ENCODE results near the gene KCNIP4. TPM values are rescaled to one million over a fixed set of nuclear protein-coding genes. Genes with fewer than 3 reads are reported as not detected.

Gene KCNIP4
- total RNA-seq, 1 donor from 2014 or later, result not detected

DNA sequence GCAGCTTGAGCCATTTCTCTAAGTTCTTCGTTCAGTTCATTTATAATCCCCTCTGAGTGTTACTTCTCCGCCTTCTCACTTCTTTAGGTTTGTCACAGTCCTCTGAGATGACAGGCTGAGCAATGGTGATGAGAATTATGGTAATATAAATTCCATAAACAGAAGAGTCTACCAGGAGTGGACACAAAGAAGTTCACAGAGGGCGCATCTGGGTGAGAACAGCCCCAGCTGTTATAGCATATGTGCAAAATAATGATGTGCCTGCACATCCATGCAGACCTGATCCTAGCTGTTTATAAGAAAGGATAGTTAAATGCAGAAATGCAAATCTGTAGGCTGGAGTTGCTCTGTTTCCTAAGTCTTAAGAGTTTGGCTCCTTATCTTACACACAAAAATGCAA lies 377.5 kb downstream of the KCNIP4 start:
- peaks cover 3% of the 10 kb centered on the region for H3K27me3 Mint-ChIP-seq (ENCODE audit: low read depth)
- H3K27ac Mint-ChIP-seq (ENCODE audit: unreplicated experiment), result no peak overlapping the region
- H3K36me3 Mint-ChIP-seq (ENCODE audit: low read depth), result no peaks in the 10 kb centered on the region
- TF ChIP-seq, protein P1, sequence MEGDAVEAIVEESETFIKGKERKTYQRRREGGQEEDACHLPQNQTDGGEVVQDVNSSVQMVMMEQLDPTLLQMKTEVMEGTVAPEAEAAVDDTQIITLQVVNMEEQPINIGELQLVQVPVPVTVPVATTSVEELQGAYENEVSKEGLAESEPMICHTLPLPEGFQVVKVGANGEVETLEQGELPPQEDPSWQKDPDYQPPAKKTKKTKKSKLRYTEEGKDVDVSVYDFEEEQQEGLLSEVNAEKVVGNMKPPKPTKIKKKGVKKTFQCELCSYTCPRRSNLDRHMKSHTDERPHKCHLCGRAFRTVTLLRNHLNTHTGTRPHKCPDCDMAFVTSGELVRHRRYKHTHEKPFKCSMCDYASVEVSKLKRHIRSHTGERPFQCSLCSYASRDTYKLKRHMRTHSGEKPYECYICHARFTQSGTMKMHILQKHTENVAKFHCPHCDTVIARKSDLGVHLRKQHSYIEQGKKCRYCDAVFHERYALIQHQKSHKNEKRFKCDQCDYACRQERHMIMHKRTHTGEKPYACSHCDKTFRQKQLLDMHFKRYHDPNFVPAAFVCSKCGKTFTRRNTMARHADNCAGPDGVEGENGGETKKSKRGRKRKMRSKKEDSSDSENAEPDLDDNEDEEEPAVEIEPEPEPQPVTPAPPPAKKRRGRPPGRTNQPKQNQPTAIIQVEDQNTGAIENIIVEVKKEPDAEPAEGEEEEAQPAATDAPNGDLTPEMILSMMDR (IDR thresholded peaks at IDR 0.05), result no peak
- no peaks in the 10 kb centered on the region for H3K4me1 Mint-ChIP-seq (ENCODE audit: low read depth)
- H3K4me3 Mint-ChIP-seq (ENCODE audit: unreplicated experiment), result no peak overlapping the region
- no peak for DNase-seq (ENCODE audit: low spot score)
- H3K9me3 Mint-ChIP-seq (ENCODE audit: low read depth), result no peaks in the 10 kb centered on the region

DNA sequence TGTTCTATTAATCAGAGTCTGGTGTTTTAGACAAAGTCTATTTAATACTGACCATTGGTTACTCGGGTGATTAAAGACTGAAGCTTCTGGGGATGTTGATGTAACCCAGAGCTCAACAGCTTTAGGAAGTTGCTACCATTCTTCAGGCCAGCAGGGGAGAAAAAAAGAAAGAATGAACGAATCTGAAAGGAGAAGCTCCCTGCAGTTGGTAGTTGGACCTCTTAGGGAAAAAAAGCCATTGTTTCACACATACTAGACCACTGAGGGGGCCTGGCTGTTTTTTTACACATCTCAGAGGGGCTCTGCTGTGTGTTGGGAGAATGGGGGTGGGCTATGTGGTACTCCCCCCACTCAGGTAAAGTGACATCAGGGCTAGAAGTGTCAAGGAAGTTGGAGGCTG lies 378.9 kb downstream of the KCNIP4 start:
- H3K9me3 Mint-ChIP-seq (ENCODE audit: low read depth), result no peaks in the 10 kb centered on the region
- H3K4me1 Mint-ChIP-seq (ENCODE audit: low read depth), result no peaks in the 10 kb centered on the region
- H3K36me3 Mint-ChIP-seq (ENCODE audit: low read depth), result no peaks in the 10 kb centered on the region
- TF ChIP-seq, protein P1 (IDR thresholded peaks at IDR 0.05), result no peak
- no peak overlapping the region for H3K4me3 Mint-ChIP-seq (ENCODE audit: unreplicated experiment)
- H3K27me3 Mint-ChIP-seq (ENCODE audit: low read depth), result peaks cover 3% of the 10 kb centered on the region
- no peak for DNase-seq (ENCODE audit: low spot score)
- H3K27ac Mint-ChIP-seq (ENCODE audit: unreplicated experiment), result no peak overlapping the region

DNA sequence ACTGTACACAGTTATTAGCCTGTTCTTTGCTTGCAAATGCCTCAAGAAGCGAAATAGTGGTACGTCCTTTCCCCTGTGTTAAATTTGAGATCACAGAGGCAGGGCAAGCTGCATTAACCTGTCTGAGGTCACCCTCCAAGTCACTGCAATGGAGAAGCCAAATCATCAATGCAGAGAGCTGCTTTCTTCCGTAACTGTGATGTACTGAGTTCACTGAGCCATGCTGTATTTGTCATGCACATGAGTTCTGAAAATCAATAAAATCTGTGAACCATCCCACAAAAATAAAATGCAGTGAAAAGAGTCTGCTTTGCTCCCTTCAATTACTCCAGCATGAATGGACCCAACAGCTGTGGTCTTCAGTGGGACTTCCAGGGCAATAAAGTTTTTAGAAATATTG lies 393.5 kb downstream of the KCNIP4 start:
- Mint-ChIP-seq H3K4me1 (ENCODE audit: low read depth) (no peaks in the 10 kb centered on the region), H3K36me3 (ENCODE audit: low read depth) (no peaks in the 10 kb centered on the region), H3K9me3 (ENCODE audit: low read depth) (no peaks in the 10 kb centered on the region), H3K27ac (ENCODE audit: unreplicated experiment) (no peak overlapping the region), H3K27me3 (ENCODE audit: low read depth) (peaks cover 6% of the 10 kb centered on the region), H3K4me3 (ENCODE audit: unreplicated experiment) (no peak overlapping the region)
- TF ChIP-seq, protein P1 (IDR thresholded peaks at IDR 0.05), result no peak
- no peak for DNase-seq (ENCODE audit: low spot score)

DNA sequence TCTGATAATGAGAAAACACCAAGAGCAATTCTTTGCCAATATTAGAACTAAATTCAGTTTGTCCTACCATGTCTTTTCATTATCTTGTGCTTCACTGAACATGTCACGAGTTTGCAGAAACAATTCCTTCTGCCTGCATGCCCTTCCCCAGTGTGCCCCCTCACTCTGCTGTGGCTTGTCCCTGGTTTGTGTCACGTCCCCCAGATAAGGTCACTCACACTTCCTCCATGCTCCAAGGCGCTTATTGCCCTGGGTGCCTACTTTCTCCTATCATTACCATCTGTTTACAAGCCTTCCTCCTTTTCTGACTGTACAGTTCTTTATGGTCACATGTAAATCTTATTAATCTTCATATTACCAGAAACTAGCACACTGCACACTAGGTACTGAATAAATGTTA lies 394.1 kb downstream of the KCNIP4 start:
- Mint-ChIP-seq H3K27ac (ENCODE audit: unreplicated experiment) (no peak overlapping the region), H3K27me3 (ENCODE audit: low read depth) (peaks cover 6% of the 10 kb centered on the region), H3K4me1 (ENCODE audit: low read depth) (no peaks in the 10 kb centered on the region), H3K4me3 (ENCODE audit: unreplicated experiment) (no peak overlapping the region), H3K36me3 (ENCODE audit: low read depth) (no peaks in the 10 kb centered on the region), H3K9me3 (ENCODE audit: low read depth) (no peaks in the 10 kb centered on the region)
- TF ChIP-seq, protein P1 (IDR thresholded peaks at IDR 0.05), result no peak
- DNase-seq (ENCODE audit: low spot score), result no peak

DNA sequence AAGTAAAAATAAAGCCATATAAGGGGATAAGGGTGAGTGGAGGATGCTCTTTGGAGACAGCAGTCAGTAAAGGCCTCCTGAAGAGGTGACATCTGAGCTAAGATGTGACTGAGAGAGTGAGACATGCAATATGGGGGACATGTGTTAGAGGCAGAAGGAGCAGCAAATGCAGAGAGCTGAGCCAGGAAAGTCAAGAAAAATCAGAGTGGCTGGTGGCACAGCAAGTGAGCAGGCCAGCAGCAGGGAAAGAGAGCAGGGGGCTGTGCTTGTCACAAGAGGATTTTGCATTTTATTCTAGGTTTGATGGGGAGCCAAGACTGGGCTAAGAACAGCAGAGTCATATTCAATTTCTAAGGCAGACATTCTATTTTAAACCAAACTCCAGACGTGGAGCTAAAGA lies 394.5 kb downstream of the KCNIP4 start:
- no peak overlapping the region for H3K4me3 Mint-ChIP-seq (ENCODE audit: unreplicated experiment)
- DNase-seq (ENCODE audit: low spot score), result no peak
- TF ChIP-seq, protein P1 (IDR thresholded peaks at IDR 0.05), result no peak
- H3K27me3 Mint-ChIP-seq (ENCODE audit: low read depth), result peaks cover 6% of the 10 kb centered on the region
- H3K27ac Mint-ChIP-seq (ENCODE audit: unreplicated experiment), result no peak overlapping the region
- H3K9me3 Mint-ChIP-seq (ENCODE audit: low read depth), result no peaks in the 10 kb centered on the region
- H3K36me3 Mint-ChIP-seq (ENCODE audit: low read depth), result no peaks in the 10 kb centered on the region
- H3K4me1 Mint-ChIP-seq (ENCODE audit: low read depth), result no peaks in the 10 kb centered on the region
